ENCODE measurements around the gene GAL3ST2.
"Not testable (repeated sequence)": the region's sequence is repeated elsewhere in the genome, so short reads cannot be mapped to it uniquely, and the experiment has no call there.

Gene GAL3ST2

GRCh38 chr2:241815477-241816430 is 39.1 kb downstream of the GAL3ST2 start:
- Histone ChIP-seq H3K27me3 (peaks cover 31% of the 10 kb centered on the region), H3K4me1 (ENCODE audit: control insufficient read depth in 1 of 2, insufficient read depth in 1 of 2, low read depth in 1 of 2, low read length in 1 of 2) (no peaks in the 10 kb centered on the region), H3K27ac (no peak overlapping the region), H3K9me3 (no peaks in the 10 kb centered on the region), H3K36me3 (no peaks in the 10 kb centered on the region), H3K4me3 (ENCODE audit: low read depth in 1 of 2, low read length in 1 of 2) (no peak overlapping the region)
- TF ChIP-seq, protein P1, sequence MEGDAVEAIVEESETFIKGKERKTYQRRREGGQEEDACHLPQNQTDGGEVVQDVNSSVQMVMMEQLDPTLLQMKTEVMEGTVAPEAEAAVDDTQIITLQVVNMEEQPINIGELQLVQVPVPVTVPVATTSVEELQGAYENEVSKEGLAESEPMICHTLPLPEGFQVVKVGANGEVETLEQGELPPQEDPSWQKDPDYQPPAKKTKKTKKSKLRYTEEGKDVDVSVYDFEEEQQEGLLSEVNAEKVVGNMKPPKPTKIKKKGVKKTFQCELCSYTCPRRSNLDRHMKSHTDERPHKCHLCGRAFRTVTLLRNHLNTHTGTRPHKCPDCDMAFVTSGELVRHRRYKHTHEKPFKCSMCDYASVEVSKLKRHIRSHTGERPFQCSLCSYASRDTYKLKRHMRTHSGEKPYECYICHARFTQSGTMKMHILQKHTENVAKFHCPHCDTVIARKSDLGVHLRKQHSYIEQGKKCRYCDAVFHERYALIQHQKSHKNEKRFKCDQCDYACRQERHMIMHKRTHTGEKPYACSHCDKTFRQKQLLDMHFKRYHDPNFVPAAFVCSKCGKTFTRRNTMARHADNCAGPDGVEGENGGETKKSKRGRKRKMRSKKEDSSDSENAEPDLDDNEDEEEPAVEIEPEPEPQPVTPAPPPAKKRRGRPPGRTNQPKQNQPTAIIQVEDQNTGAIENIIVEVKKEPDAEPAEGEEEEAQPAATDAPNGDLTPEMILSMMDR (IDR thresholded peaks at IDR 0.05): no peak

- no peak overlapping the region for H3K4me3 ChIP-seq (ENCODE audit: low read depth in 1 of 2, low read length in 1 of 2)
- no peaks in the 10 kb centered on the region for H3K9me3 ChIP-seq
- TF ChIP-seq, protein P1 (IDR thresholded peaks at IDR 0.05): no peak
- H3K36me3 ChIP-seq: no peaks in the 10 kb centered on the region
- no peak overlapping the region for H3K27ac ChIP-seq
- H3K27me3 ChIP-seq: peaks cover 31% of the 10 kb centered on the region
- H3K4me1 ChIP-seq (ENCODE audit: control insufficient read depth in 1 of 2, insufficient read depth in 1 of 2, low read depth in 1 of 2, low read length in 1 of 2): peaks cover 0 to 2% of the 10 kb centered on the region in 2 experiments
Measured at GRCh38 chr2:241816431-241817121, 40.0 kb downstream of the GAL3ST2 start.

GRCh38 chr2:241817126-241817820 is 40.7 kb downstream of the GAL3ST2 start:
- no peaks in the 10 kb centered on the region for H3K9me3 ChIP-seq
- TF ChIP-seq, protein P1 (IDR thresholded peaks at IDR 0.05): no peak
- H3K27me3 ChIP-seq: peaks cover 31% of the 10 kb centered on the region
- H3K36me3 ChIP-seq: no peaks in the 10 kb centered on the region
- no peak overlapping the region for H3K4me3 ChIP-seq (ENCODE audit: low read depth in 1 of 2, low read length in 1 of 2)
- peaks cover 0 to 4% of the 10 kb centered on the region in 2 experiments for H3K4me1 ChIP-seq (ENCODE audit: control insufficient read depth in 1 of 2, insufficient read depth in 1 of 2, low read depth in 1 of 2, low read length in 1 of 2)
- H3K27ac ChIP-seq: no peak overlapping the region

GRCh38 chr2:241817821-241818215 is 41.2 kb downstream of the GAL3ST2 start:
- H3K4me3 ChIP-seq (ENCODE audit: low read depth in 1 of 2, low read length in 1 of 2): not testable (repeated sequence)

GRCh38 chr2:241818229-241818942 is 41.8 kb downstream of the GAL3ST2 start:
- TF ChIP-seq, protein P1 (IDR thresholded peaks at IDR 0.05): no peak
- Histone ChIP-seq H3K9me3 (no peaks in the 10 kb centered on the region), H3K4me3 (ENCODE audit: low read depth in 1 of 2, low read length in 1 of 2) (no peak overlapping the region), H3K27ac (no peak overlapping the region), H3K4me1 (ENCODE audit: control insufficient read depth in 1 of 2, insufficient read depth in 1 of 2, low read depth in 1 of 2, low read length in 1 of 2) (peaks cover 0 to 4% of the 10 kb centered on the region in 2 experiments), H3K27me3 (peaks cover 31% of the 10 kb centered on the region), H3K36me3 (no peaks in the 10 kb centered on the region)

More at GRCh38 chr2:241817821-241818215, 41.2 kb downstream of the GAL3ST2 start:
- H3K27ac ChIP-seq; H3K9me3 ChIP-seq; H3K36me3 ChIP-seq; H3K4me1 ChIP-seq (ENCODE audit: control insufficient read depth in 1 of 2, insufficient read depth in 1 of 2, low read depth in 1 of 2, low read length in 1 of 2): not testable (repeated sequence)
- peaks cover 31% of the 10 kb centered on the region for H3K27me3 ChIP-seq

Data from neutrophil (primary cell).